GM18858 (cell line): ENCODE measurements around the gene GAPT.

Experiments
- ATAC-seq: cut with Tn5 transposase; IDR thresholded peaks from one replicate; pipeline ENCODE4 v1.9.1; 2021; ENCODE audit not compliant: unreplicated experiment

Gene GAPT

GRCh38 chr5:58460732-58461286 is 30.4 kb upstream of the GAPT start:
- peak; percentile 73 for ATAC-seq

DNA sequence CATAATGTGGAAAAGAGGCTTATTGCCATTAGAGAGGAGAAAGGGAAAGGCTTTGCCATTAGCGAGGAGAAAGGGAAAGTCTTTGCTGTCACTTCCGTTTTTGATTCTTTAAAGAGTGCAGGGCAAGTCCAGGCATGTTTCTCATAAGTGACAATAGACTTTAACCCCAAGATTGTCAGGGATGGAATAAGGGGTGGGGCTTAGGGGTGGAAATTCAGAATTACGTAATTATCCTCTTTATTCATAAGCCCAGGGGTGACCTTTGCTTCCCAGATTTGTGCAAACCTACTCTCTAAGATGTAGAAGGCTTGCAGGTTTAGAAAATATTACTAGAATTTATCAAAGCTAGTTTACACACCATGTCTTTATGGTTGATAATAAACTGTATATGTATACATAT is 29.1 kb upstream of the GAPT start:
- no peak for ATAC-seq

DNA sequence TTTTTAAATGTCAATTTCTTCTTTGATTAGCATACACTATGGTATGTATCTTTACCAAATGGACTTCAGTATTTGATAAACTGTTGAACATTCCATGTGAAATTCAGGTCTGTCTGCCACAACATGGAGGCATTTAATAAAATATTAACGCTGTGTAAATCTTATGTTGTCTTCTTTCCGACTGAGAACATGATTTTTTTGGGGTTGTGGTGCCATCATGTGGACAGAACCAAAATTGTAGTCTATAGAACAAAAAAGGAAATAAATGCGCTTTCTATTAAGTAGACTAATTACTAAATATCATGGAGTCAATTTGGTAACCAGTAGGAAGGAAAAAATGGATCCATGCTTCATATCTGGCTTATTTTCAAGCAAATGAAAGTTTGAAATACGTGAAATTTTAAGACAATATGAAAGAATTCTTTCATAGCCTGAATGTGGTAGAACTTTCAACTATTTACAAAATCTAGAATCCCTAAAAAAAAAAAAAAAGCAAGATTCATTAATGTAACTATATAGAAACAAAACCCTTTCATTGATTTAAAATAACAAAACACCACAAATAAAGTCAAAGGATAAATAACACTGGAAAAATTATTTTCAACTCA is 28.5 kb upstream of the GAPT start:
- ATAC-seq: no peak

- ATAC-seq: peak; percentile 98
Measured at GRCh38 chr5:58466939-58467338, 24.3 kb upstream of the GAPT start.

GRCh38 chr5:58469896-58470295 is 21.3 kb upstream of the GAPT start:
- no peak for ATAC-seq

DNA sequence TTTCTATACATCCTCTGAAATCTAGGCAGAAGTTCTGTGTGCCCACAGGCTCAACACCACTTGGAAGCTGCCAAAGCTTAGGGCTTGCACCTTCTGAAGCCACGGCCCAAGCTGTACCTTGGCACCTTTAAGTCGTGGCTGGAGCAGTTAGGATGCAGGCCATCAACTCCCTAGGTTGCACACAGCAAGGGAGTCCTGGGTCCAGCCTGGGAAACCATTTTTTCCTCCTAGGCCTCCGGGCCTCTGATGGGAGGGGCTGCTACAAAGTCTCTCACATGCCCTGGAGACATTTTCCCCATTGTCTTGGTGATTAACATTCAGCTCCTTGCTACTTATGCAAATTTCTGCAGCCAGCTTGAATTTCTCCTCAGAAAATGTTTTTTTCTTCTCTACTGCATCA is 15.8 kb upstream of the GAPT start:
- ATAC-seq: no peak

- no peak for ATAC-seq
Measured at GRCh38 chr5:58477760-58478376, 13.4 kb upstream of the GAPT start.

GRCh38 chr5:58481066-58481676 is 10.1 kb upstream of the GAPT start:
- ATAC-seq: no peak

- no peak for ATAC-seq
Measured at GRCh38 chr5:58481828-58482227, 9.4 kb upstream of the GAPT start.

- ATAC-seq: no peak
Measured at GRCh38 chr5:58482536-58482935, 8.7 kb upstream of the GAPT start.

DNA sequence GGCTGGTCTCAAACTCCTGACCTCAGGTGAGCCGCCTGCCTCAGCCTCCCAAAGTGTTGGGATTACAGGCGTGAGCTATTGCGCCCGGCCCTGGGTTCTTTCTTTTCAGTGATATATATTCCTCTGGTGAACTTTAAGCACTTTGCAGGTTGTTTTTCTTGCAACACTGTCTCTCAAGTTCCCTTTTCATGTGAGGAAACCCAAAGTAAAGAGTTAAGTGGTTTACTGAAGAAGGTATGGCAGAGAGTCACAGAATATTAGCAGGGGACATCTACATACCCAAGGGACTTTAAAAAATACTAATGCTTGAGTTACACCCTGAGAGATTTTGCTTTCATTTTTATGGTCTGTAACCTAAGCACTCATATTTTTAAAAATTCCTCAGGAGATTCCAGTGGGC is 6.7 kb upstream of the GAPT start:
- ATAC-seq: no peak

GRCh38 chr5:58486290-58486689 is 4.9 kb upstream of the GAPT start:
- no peak for ATAC-seq

GRCh38 chr5:58490402-58491050 is 709 bp upstream of the GAPT start:
- ATAC-seq: no peak

DNA sequence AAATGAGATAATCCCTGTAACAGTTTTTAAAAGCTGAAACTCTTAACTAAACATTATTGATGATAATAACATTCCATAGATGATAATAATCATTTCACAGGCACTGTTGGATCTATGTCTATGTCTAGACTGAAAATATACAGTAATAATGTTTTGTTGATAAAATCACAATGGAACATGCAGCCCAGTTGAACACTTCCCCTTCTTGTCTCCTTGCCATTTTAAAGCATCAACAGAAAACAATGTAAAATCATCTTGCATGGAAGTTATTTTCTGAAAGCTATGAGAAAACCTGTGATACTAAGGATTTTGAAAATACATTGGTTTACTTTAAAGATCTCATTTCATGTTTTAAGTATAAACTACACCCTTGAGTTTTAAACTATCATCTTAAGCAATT is 1.9 kb downstream of the GAPT start:
- no peak for ATAC-seq

DNA sequence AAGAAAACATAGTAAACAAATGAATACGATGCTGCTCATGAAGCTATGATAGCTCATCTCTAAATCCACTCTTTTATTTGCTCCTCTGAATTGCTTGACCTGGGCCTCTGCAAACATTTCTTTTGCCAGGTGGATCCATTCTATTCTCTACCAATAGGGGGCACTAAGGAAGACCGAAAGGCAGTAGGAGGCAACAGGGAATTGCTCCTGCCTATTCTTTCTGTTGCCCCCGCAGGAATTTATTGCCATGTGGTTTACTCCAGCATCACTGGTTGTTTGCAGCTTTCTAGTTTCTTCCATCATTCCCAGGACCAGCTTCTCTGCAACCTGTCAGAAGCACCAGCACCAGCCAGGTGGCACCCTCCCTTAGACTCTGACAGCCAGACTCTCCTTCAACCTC is 5.3 kb downstream of the GAPT start:
- no peak for ATAC-seq

DNA sequence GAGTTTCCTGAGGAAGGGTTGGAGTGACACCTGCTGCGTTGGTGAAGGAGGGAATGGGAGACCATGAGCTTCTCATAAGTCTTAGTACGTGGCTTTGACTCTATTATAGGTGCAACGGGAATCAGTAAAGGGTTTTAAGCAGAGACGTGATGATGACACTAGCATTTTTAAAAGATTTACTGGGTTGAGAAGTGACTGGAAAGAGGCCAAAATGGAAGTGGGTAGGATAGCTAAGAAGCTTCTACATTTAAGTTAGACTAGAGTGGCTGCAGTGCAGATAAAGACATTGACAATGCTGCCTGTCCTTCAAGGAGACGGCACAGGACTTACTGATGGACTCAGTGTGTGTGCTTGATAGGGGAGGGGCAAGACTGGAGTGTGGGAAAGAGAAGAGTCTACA is 6.2 kb downstream of the GAPT start:
- no peak for ATAC-seq

GRCh38 chr5:58497921-58498320 is 6.7 kb downstream of the GAPT start:
- ATAC-seq: no peak

GRCh38 chr5:58498340-58498942 is 7.2 kb downstream of the GAPT start:
- ATAC-seq: no peak

GRCh38 chr5:58499231-58499630 is 8.0 kb downstream of the GAPT start:
- ATAC-seq: no peak

- no peak for ATAC-seq
Measured at GRCh38 chr5:58499941-58500340, 8.7 kb downstream of the GAPT start.

- ATAC-seq: no peak
Measured at GRCh38 chr5:58501778-58502417, 10.7 kb downstream of the GAPT start.
